C4-2B (cell line): ENCODE results near the gene LENG9.

ENCODE experiments used
- H3K27ac ChIP-seq: fragments of 450-650 bp; 2 replicates; pipeline ENCODE4 v1.5.1; 2017
- ZFX ChIP-seq: fragments of 450-650 bp; IDR thresholded peaks from 2 replicates; pipeline ENCODE4 v1.6.1; 2017
- TF ChIP-seq, protein P1 (sequence below): fragments of 450-650 bp; conservative IDR thresholded peaks from 2 replicates; pipeline ENCODE4 v1.5.1; 2017; ENCODE audit warnings: mild to moderate bottlenecking

Gene LENG9

DNA sequence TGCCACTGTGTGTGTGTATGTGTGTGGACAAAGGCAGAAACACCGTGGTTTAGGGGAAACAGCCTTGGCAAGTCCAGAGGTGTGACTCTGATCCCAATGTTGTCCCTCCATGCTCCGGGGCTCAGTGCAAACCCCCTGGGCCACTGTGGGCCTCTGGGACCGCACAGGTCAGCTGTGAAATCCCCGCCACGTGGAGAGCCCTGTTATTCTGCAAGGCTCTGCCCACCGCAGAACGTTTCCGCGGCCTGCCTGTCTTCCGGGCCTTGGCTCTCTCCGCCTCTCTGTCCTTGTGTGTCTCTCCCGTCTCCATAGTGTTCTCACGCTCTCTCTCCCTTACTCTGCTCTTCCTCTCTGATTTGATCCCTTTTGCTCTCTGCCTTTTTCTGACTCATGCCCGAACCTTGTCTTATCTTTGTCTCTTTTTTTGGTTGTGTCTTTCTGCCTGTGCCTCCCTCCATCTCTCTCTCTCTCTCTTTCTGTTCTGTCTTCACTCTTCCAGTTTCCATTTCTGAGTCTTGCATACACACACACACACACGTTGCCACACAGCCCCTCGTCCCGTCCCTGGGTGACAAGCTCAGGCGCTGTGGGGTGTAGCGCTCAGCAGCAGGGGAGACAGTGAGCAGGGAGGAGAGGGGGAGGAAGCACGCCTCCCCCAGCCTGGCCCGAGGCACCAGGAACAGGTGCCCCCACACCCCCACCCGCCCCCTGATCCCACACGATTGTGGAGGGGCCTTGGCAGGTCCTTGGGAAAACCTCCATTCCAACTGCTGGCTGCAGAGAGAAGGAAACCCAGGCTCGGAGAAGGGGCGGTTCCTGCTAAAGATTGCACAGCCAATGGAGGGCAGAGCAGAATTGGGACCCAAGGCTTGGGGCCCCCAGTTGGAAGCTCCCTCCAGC, 45.3 kb downstream of the LENG9 start:
- TF ChIP-seq, protein P1, sequence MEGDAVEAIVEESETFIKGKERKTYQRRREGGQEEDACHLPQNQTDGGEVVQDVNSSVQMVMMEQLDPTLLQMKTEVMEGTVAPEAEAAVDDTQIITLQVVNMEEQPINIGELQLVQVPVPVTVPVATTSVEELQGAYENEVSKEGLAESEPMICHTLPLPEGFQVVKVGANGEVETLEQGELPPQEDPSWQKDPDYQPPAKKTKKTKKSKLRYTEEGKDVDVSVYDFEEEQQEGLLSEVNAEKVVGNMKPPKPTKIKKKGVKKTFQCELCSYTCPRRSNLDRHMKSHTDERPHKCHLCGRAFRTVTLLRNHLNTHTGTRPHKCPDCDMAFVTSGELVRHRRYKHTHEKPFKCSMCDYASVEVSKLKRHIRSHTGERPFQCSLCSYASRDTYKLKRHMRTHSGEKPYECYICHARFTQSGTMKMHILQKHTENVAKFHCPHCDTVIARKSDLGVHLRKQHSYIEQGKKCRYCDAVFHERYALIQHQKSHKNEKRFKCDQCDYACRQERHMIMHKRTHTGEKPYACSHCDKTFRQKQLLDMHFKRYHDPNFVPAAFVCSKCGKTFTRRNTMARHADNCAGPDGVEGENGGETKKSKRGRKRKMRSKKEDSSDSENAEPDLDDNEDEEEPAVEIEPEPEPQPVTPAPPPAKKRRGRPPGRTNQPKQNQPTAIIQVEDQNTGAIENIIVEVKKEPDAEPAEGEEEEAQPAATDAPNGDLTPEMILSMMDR = no peak
- no peak for TF ChIP-seq ZFX
- no peak overlapping the region for H3K27ac ChIP-seq

DNA sequence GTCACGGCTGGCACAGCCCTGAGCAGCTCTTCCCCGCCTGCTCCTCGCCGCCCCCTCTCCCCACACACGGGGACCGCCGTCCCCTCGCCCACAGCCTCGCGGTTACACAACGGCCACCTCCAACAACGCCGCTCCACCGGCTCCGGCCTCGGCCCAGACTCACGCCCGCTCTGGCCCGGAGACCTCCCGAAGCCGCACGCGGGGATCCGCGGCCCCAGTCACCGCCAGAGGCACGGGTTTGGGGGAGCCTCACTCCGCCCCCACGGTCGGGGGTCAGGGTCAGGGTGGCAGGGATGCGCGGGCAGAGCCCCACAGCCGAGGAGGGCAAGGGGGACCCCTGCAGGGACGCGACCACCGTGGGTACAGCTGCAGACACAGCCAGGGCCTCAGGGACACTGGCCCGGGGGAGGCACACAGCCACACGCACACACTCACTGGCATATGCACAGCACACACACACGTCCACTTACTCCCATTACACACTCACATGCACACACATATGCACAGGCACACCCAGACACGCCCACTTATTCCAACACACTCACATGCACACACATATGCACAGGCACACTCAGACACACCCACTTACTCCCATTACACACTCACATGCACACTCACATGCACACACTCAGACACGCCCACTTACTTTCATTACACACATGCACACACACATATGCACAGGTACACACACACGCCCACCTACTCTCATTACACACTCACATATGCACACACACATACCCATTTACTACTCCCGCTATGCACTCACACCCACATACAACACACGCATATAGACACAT, 46.7 kb downstream of the LENG9 start:
- no peak for TF ChIP-seq ZFX
- TF ChIP-seq, protein P1 = no peak
- H3K27ac ChIP-seq = no peak overlapping the region

DNA sequence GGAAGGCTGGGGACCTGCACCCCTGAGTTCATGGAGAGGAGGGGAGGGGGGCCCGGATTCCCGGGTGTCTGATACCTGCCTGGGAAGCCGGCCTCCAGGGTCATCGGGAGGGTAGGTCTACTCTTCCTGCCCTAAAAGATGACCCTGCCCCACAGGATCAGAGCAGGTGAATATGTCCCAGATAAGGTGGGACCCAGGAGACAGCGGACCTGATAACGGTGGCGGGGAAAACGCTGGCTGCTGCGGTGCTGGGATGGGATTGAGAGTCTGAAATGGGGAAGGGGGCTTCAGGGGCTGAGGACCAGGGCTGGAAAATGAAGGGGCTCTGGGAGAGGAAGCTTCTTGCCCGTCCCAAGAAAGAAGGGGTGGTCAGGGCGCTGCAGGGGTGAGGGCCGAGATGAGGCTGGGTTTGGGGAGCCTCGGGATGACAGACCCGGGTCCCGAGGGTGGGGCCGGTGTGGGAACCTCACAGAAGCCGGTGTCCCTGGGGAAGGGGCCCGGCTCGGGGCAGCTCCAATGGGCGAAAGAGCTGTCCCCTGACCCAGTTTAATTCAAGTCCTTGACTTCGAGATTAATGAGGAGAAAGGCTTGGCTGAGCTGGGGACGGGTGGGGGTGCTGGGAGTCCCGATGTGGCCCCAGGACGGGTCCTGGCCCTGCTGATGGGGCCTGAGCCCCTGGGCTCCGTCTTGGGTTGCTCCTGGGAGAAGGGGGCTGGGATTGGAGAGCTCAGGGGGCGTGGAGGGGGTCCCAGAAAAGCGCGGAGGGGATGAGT, 47.5 kb downstream of the LENG9 start:
- H3K27ac ChIP-seq = no peak overlapping the region
- TF ChIP-seq ZFX = no peak
- TF ChIP-seq, protein P1 = no peak

DNA sequence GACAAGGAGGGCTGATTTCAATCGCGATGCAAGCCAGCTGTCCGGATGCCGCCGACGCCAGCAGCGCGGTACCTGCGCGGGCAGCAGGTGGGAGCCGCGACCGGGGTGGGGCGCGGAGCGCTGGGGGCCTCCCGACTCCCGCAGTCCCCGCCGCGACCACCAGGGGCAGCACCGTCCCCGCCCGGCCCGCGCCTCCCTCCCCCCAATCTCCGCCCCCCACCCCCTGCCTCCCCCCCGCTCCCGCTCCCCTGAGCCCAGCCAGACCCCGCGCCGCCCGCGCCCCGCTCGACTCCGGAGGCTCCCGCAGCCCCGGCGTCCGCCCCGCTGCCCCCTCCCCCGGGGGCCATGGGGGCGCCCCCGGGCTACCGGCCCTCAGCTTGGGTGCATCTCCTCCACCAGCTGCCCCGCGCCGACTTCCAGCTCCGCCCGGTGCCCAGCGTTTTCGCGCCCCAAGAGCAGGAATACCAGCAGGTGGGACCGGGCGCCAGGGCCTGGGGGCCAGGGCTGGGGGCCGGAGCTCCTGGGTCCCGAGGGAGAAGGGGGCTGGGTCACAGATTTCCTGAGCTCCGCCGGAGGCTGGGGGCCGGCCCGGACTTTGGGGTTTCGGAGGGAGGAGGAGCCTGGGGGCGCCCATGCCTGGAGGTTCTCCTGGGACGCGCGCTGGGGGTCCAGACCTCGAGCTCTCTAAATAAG, 48.2 kb downstream of the LENG9 start, which contains the start of gene TTYH1:
Gene TTYH1, plus strand, starts transcription at position 257 of the 693 bp plus-strand sequence. Its CDS starts 89 bp downstream, at position 346.
- no peak for TF ChIP-seq ZFX
- TF ChIP-seq, protein P1 = no peak; the same call in 1 of the 2 replicates
- no peak within 1 kb of the TSS for H3K27ac ChIP-seq

DNA sequence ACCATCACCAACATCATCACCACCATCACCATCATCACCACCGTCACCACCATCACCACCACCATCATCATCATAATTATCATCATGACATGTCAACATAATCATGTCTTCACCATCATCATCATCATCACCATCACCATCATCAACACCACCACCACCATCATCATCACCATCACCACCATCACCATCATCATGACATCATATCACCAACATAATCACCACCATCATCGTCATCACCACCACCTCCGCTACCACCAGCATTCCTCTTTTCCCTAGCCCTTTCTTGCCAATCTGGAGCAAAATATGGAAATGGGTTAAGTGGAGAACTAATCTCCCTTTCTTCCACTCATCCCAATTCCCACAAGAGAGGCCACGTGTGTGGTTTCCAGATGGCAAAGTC, 49.4 kb downstream of the LENG9 start:
- H3K27ac ChIP-seq = no peak overlapping the region

DNA sequence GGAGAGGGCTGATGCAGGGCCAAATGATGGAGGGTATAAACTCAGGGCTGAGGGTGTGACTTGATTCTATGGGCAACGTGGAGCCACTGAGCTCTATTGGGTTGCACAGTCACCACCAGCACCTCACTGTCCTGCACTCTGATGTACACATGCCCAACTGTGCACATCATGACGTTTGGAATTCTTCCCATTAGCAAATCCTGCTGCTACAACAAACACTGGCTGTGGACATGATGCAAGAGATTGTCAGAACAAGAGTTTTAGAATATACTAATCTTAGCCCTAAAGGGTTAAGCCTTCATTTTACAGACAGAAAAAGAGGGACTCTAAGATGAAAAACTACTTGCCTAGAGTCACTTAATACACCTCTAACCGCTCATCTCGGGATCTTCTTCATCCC, 50.7 kb downstream of the LENG9 start:
- H3K27ac ChIP-seq = no peak overlapping the region
- no peak for TF ChIP-seq ZFX
- TF ChIP-seq, protein P1 = no peak

More for the DNA sequence above, 49.4 kb downstream of the LENG9 start:
- TF ChIP-seq, protein P1 = no peak
- no peak for TF ChIP-seq ZFX
